GM19372 (cell line): ENCODE data around the gene KIF18B.

Experiments
- ATAC-seq: cut with Tn5 transposase; IDR thresholded peaks from one replicate; pipeline ENCODE4 v1.9.1; 2021; ENCODE audit warnings: mild to moderate bottlenecking, low read depth, moderate library complexity; ENCODE audit not compliant: unreplicated experiment

Gene KIF18B

DNA sequence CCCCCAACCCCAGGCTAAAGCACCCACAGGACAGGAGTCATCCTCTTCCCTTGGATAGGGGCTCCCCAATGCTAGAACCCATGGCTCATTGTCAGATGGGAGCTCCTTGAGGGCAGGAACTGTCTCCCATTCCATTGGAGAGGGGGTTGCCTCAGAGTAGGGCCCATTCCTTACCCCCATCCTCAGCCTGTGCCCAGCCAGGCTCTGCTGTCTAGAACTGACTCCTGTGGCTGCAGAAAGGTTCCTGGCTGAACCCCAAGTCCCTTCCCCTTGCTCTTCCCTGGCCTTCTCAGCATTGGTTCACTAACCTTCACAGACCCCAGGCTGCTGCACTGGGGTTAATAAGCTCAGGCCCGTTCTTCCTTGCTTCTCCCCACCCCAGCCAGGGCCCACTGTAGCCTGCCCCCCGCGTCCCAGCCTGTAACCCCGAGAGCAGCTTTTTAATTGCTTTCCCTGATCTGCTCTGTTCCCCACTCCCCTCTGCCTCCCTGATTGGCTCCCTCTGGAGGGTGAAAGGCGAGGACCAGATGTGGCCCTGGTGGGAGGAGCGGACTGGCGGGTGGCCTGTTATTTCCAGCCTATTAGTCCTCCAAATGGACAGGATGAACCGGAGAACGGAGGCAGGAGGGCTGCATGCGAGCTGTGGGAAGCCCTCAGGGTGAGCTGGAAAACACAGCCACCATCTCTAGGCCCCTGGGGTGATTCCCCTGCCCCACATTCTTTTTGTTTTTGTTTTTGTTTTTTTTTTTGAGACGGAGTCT lies 26.3 kb downstream of the KIF18B start:
- ATAC-seq: no peak

DNA sequence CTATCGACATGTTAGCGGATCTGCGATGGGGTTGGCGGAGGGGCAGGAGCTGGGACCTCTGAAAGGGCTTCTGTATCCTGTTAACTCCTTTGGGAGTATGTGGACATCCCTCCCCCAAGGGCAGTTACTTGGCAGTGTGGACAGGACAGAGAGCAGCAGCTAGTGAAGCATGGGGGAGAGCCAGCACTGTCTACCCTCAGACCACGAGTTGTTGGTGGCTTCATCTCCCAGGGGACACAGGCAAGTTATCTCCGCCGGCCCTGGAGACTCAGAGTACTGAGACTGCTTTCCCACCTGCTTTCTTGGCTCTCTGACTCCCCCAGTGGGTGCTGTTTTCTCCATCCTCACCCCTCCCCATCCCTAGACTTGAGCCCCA lies 27.0 kb downstream of the KIF18B start:
- ATAC-seq: no peak

GRCh38 chr17:44919885-44920564 lies 27.5 kb downstream of the KIF18B start:
- ATAC-seq: peak; percentile 61

DNA sequence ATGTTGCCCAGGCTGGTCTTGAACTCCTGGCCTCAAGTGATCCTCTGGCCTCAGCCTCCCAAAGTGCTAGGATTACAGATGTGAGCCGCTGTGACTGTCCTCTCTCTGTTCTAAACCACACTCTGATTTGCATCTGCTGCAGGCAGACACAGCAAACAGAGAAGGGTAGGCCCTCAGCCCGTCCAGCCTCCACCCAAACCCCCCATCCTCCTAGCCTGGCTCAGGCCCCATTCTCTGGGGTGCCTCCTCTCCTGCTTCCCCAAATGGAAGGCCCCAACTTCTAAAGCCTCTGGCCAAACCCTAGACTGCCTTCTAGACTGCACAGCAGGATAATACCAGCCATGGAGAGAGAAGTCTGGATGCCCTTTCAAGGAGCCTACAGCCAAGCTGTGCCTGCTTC lies 28.2 kb downstream of the KIF18B start:
- ATAC-seq: no peak

GRCh38 chr17:44918006-44918405 lies 29.6 kb downstream of the KIF18B start:
- ATAC-seq: no peak

DNA sequence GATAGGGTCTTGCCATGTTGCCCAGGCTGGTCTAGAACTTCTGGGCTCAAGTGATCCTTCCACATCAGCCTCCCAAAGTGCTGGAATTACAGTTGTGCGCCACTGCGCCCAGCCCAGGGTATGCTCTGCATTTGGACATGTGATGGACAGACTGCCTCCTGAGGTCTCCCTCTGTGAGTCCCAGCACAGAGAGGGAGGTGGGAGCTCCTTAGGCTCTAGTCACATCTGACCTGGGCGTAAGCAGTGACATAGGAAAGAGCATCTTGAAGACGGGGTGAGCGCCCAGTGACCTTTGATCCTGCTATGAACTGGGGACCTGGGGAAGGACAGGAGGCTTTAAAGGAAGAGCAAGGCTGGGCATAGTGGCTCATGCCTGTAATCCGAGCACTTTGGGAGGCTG lies 30.1 kb downstream of the KIF18B start:
- no peak for ATAC-seq

DNA sequence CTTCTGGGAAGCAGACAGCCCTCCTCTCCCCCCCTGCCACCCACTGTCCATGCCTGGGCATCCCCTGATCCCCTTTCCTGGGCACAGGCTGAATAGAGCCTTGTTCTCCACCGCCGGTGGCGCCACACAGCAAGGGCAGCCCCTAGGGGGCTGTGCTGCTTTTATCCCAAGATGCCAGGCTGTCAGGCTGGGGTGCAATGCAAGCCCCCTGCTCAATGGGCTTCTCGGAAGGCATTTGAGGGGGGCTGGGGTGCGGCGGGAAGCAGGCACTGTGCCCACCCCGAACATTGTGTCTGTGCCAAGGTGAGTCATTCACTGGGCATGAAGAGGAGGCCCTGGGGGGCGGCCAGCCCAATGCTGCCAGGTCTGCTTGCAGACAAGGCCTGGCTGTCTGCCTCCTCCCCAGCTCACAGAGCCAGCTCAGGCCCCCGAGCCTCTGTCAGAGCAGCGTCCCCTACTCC lies 30.8 kb downstream of the KIF18B start:
- ATAC-seq: no peak

DNA sequence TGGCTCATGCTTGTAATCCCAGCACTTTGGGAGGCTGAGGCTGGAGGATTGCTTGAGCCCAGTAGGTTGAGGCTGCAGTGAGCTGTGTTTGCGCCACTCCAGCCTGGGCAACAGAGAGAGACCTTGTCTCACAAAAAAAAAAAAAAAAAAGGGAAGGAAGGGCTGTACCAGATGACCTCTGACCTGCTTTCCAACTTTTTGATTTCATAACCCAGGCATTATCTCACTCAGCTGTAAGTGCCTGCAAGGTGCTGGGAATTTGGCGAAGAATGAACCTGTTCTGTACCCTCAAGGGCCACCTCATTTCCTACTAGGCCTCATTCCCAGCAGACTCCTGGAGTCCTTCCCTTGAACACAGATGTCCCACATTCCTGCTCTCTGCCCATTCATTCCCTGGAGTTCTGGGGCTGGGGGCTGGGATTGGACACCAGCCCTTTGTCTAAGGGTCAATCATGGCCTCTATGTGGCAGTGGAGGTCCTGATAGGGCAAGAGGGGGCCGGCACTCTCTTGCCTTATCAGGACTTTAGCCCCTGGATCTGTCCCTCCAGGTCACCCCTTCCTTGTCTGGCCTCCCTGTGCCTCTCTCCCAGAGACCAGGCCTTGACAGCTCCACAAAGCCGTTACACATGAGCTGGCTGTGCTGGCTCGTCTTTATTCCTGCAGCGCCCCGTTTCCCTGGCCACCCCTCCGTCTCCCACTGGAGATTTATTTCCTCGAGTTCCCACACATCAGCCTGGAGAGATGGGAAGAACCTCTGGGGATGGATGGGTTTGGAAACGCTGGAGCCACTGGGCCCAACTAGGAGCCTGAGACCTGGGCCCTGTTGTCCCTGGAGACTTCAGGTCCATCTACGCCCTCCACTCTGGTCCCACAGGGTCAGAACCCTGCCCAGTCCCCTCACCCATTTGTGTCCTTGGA lies 31.5 kb downstream of the KIF18B start:
- ATAC-seq: no peak

- ATAC-seq: no peak
These were observed 32.2 kb downstream of the KIF18B start, which contains the start of gene GFAP for GRCh38 chr17:44915321-44915726. Gene GFAP, minus strand, starts transcription at chr17:44915500. Its CDS starts 14 bp downstream, at chr17:44915486.

DNA sequence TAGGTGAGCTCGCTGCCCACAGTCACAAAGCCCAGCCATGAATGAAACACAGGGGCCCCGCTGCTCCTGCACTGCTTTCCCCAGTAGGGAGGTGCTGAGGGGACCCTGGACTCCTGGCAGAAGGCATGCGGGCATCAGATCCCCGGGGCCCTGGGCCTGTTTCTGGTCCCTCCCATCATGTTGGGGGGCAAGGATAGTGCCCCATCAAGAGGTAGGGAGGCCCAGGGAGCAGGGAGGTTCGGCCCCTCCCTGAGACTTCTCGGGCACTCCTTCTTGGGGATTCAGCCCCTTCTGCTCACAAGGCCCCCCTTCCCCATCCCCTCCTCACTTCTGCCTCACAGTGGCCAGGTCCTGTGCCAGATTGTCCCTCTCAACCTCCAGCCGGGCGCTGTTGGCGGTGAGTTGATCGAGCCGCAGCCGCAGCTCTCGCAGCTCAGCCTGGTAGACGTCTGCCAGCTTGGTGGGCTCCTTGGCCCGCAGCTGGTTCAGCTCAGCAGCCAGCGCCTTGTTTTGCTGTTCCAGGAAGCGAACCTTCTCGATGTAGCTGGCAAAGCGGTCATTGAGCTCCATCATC lies 32.8 kb downstream of the KIF18B start:
- ATAC-seq: no peak

DNA sequence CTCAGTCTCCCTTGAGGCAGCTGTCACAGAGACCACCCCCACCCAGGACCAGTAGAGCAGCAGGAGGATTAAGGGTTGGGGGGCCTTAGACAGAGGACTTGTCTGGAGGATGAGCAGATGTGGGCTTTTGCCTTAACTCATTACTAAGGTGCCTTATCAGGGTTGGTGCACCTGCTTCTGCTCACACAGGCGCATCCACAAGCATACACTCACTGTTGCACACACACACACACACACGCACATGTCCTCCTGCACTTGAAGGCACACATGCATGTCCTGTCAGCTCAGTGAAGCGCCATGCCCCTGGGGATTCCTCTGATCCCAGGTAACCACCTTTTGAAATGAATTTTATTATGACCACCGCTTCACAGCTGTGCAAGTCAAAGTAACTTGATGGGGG lies 33.4 kb downstream of the KIF18B start:
- ATAC-seq: no peak

DNA sequence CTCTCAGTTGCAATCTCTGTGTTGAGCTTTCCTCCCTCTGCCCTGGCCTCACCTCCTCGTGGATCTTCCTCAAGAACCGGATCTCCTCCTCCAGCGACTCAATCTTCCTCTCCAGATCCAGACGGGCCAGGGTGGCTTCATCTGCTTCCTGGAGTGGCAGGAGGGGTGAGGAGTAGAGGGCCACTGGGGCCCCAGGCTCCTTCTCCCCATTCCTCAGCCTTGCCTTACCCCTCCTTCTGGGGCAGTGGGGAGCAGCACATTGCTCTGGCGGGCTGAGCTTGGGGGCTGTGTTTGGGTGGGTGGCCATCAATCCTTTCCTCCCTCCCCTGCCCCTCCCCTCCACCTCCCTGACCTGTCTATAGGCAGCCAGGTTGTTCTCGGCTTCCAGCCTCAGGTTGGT lies 33.9 kb downstream of the KIF18B start:
- ATAC-seq: no peak

- no peak for ATAC-seq
These were observed 34.6 kb downstream of the KIF18B start for GRCh38 chr17:44912763-44913544.

DNA sequence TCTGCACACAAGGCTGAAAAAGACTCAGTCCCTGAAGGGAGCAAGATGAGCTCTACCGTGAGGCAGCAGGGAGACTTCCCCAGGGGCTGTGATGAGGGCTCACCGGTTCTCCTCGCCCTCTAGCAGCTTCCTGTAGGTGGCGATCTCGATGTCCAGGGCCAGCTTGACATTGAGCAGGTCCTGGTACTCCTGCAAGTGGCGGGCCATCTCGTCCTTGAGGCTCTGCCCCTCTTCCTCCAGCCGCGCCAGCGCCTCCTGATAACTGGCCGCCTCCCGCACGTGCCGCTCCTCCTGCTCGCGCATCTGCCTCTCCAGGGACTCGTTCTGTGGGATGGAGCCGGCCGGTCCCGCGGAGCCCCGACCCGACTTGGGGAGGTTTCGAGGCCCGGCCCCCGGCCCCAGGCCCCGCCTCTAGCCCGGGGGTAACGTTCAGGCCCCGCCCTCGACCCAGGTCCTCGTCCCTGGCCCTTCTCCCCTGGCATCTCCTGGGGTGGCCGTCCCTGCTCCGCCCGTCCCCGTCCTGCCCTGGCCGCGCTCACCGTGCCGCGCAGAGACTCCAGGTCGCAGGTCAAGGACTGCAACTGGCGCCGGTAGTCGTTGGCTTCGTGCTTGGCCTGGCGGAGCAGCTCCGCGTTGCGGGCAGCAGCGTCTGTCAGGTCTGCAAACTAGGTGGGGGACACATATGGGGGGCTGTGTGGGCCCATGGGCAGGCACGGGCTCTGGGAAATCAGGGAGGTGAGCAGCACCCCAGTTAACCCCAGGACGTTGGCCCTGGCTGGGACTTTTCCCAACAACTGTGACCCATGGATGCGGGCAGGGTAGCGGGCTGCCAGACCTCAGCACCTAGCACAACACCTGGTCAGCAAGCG lies 36.2 kb downstream of the KIF18B start:
- ATAC-seq: no peak

DNA sequence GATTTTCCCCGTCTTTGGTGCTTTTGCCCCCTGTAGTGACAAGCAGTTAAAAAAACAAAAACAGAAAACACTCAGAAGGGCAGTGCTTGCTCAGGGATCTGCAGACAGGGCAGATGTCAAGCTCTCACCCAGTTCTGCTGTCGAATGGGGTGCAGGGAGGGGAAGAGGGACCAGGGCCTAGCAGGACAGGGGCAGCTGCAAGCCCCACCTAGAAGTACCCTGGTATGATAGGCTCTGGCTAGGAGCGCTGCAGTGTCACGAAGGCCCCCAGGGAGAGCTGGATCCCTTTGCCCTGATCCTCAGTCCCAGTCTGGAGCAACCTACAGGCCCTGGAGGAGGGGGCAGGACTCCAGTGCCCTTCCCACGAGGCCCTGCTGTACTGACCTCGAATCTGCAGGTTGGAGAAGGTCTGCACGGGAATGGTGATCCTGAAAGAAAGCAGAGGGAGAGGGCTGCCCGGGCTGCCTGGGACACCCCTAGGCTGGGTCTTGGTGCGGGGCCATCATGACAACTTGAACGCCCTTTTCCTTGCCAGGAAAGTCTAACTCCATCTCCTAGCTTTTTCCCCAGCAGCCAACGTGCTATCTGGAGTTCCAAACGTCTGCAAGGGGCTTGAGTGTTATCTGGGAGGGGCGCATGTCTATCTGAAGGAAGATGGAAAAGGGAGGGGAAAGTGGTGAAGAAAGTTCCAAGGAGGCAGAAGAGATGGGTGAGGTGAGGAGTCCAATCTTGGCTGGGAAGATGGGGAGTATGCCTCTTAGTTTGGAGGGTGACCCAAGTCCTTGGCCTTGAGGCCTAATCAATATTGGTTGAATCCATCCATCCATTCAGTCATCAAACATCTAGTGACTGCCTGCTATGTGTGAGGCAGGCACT lies 37.1 kb downstream of the KIF18B start:
- no peak for ATAC-seq

- no peak for ATAC-seq
These were observed 37.9 kb downstream of the KIF18B start for GRCh38 chr17:44909681-44910144.

GRCh38 chr17:44908761-44909326 lies 38.7 kb downstream of the KIF18B start:
- ATAC-seq: no peak
